ENCODE data around the gene EEIG1. TPM values are rescaled to one million over a fixed set of nuclear protein-coding genes. Genes with fewer than 3 reads are reported as not detected.

The EEIG1 gene
- total RNA-seq, 2 donors from 2014 or later: 41.9 to 42.0 TPM

DNA sequence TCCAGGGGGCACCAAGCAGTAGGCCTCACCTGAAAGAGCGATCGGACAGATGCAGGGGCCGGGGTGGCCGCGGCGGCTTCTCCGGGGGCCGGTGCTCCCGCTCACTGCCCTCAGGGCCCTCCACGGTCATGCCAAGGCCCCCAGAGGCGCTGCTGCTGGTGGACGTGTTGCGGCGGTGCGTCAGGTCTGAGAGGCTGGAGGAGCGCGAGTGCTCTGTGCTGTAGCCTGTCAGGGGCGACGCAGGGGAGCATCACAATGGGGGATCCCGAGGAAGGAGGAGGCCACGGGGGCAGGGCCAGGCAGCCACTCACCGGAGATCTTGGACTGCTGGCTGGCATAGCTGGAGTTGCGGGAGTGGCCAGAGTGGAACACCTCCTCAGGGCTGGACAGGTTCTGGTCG is 35.5 kb downstream of the EEIG1 start:
- no peak for TF ChIP-seq POLR2A (IDR thresholded peaks at IDR 0.05)
- TF ChIP-seq, protein P1, sequence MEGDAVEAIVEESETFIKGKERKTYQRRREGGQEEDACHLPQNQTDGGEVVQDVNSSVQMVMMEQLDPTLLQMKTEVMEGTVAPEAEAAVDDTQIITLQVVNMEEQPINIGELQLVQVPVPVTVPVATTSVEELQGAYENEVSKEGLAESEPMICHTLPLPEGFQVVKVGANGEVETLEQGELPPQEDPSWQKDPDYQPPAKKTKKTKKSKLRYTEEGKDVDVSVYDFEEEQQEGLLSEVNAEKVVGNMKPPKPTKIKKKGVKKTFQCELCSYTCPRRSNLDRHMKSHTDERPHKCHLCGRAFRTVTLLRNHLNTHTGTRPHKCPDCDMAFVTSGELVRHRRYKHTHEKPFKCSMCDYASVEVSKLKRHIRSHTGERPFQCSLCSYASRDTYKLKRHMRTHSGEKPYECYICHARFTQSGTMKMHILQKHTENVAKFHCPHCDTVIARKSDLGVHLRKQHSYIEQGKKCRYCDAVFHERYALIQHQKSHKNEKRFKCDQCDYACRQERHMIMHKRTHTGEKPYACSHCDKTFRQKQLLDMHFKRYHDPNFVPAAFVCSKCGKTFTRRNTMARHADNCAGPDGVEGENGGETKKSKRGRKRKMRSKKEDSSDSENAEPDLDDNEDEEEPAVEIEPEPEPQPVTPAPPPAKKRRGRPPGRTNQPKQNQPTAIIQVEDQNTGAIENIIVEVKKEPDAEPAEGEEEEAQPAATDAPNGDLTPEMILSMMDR (IDR thresholded peaks at IDR 0.05): no peak
- 88 to 95% methylated on average over 12 to 20 of the region's 24 CpGs for WGBS, 2 donors
- peaks cover 0 to 7% of the 10 kb centered on the region in 2 donors for H3K36me3 ChIP-seq (replicated peaks in 1 of 2; ENCODE audit: insufficient read depth in 1 of 2, low read depth in 2 of 2)
- intact Hi-C loops (cut with DNase I): loop anchor here (10.0 kb wide), 1 partner anchor 179 kb away; the partner anchor contains the start of gene PTGES2
- H3K4me3 ChIP-seq: no peak overlapping the region
- peaks cover 17% of the 10 kb centered on the region for H3K4me1 ChIP-seq
- no peak overlapping the region for H3K27ac ChIP-seq
- H3K27me3 ChIP-seq: no peaks in the 10 kb centered on the region
- DNase-seq (no peak), ATAC-seq (no peak)
- no peaks in the 10 kb centered on the region for H3K9me3 ChIP-seq

DNA sequence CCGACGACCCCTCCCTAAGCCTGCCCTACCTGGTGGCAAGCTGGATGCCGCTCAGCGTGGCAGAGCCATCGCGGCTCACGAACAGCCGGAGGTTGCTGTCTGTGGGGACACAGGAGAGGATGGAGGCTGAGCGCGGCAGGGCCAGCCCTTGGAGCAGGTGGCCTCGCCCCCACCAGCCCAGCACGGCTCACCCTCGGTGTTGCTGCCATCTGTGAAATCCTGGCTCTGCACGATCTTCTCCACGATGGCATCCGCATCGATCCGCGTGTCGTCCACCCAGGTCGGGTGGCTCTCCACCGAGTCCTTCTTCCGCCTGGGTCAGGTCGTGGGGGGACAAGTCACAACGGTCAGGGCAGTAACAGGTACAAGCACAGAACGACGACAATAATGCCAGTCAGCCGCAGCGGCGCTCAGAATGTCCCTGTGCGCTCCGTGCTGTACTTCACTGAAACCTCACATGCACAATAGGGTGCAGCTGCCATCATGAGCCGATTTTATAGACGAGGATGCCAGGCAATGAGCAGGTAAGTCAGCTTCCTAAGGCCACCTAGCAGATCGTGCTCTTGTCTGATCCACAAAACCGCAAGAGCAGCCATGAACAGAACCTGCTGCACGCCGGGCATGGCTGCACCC is 36.1 kb downstream of the EEIG1 start:
- DNase-seq (no peak), ATAC-seq (no peak)
- Histone ChIP-seq H3K27ac (no peak overlapping the region), H3K4me3 (no peak overlapping the region), H3K9me3 (no peaks in the 10 kb centered on the region), H3K27me3 (no peaks in the 10 kb centered on the region), H3K4me1 (peaks cover 10% of the 10 kb centered on the region), H3K36me3 (replicated peaks in 1 of 2; ENCODE audit: insufficient read depth in 1 of 2, low read depth in 2 of 2) (peaks cover 0 to 7% of the 10 kb centered on the region in 2 donors)
- WGBS, 2 donors: 91 to 95% methylated on average over 30 to 34 of the region's 38 CpGs
- TF ChIP-seq, protein P1 (IDR thresholded peaks at IDR 0.05): no peak
- no peak for TF ChIP-seq POLR2A (IDR thresholded peaks at IDR 0.05)
- intact Hi-C loops (cut with DNase I): loop anchor here (10.0 kb wide), 1 partner anchor 180 kb away; the partner anchor contains the start of gene PTGES2

DNA sequence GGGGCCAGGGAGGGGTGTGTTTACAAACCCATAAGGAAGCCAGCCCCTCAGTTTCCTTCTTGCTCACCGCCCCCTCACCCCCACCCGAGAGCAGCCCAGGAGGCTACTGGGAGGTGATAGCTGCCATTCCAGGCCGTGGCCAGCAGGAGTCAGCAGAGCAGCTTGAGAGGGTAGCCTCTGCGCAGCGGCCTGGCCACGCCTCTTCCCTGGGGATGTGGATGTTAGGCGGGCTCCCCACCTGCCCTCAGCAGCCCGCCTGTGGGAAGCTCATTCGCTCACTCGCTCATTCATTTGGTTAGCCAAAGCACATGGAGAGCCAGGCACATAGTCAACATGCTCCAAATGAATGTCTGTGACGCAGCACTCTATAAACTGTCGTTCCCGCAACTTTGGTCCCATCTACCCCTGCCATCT is 37.1 kb downstream of the EEIG1 start:
- Histone ChIP-seq H3K9me3 (no peaks in the 10 kb centered on the region), H3K36me3 (replicated peaks in 1 of 2; ENCODE audit: insufficient read depth in 1 of 2, low read depth in 2 of 2) (peaks cover 0 to 7% of the 10 kb centered on the region in 2 donors), H3K4me1 (peaks cover 5% of the 10 kb centered on the region), H3K27me3 (no peaks in the 10 kb centered on the region), H3K4me3 (no peak overlapping the region), H3K27ac (no peak overlapping the region)
- intact Hi-C loops (cut with DNase I): loop anchor here (2.0 to 10.0 kb wide), 2 partner anchors 93 to 181 kb away; partner anchors contain the start of gene PTGES2
- TF ChIP-seq POLR2A (IDR thresholded peaks at IDR 0.05): no peak
- TF ChIP-seq, protein P1 (IDR thresholded peaks at IDR 0.05): peak; percentile 64 to 93 (median 82)
- DNase-seq (peak; percentile 80 to 88 (median 84)), ATAC-seq (peak; percentile 79)
- 47 to 60% methylated on average over 7 to 13 of the region's 13 CpGs for WGBS, 2 donors

DNA sequence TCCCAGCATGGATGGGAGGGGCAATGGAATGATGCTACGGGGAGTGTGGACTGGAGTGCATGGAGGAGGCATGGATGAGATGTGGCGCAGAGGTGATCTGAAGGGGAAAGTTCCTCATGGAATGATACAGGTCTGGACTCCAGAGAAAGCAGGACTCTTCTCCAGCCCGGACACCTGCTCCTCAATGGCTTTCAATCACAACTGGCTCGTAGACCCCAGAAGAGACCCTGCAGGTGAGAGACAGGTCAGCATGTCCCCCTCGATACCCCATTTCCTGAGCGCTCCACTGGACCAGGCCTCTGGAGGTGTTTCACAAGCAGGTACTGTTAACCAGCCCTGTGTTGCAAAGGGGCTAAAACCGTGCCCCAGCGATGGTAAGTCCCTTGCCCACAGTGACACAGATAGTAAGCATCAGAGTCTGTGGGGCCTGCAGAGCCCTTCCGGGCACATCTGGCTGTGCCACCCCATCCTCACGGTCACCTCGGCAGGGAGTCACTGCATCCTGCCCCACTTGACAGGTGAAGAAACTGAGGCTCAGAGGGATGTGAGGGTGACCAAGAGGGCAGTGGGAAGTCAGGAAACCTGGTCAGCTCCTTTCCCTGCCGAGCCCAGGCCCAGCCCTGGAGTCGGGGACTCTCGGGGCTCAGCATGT is 37.7 kb downstream of the EEIG1 start:
- Histone ChIP-seq H3K4me3 (no peak overlapping the region), H3K36me3 (replicated peaks in 1 of 2; ENCODE audit: insufficient read depth in 1 of 2, low read depth in 2 of 2) (peaks cover 0 to 7% of the 10 kb centered on the region in 2 donors), H3K27me3 (no peaks in the 10 kb centered on the region), H3K27ac (no peak overlapping the region), H3K4me1 (peaks cover 6% of the 10 kb centered on the region), H3K9me3 (no peaks in the 10 kb centered on the region)
- ATAC-seq (no peak), DNase-seq (no peak)
- TF ChIP-seq POLR2A (IDR thresholded peaks at IDR 0.05): no peak
- TF ChIP-seq, protein P1 (IDR thresholded peaks at IDR 0.05): peak in 1 of 7 experiments; percentile 10
- intact Hi-C loops (cut with DNase I): loop anchor here (2.0 to 10.0 kb wide), 2 partner anchors 94 to 182 kb away; partner anchors contain the start of gene PTGES2
- 74 to 78% methylated on average over 8 to 14 of the region's 14 CpGs for WGBS, 2 donors

All from body of pancreas (tissue), 4 donors.